Inferior parietal cortex (tissue), 1 donor: ENCODE results near the gene TRAPPC6A.

ENCODE experiments used
- DNase-seq: peaks from one replicate; pipeline ENCODE4 v3.0.0-alpha.2; 2016; ENCODE audit errors: extremely low spot score

The TRAPPC6A gene

DNA sequence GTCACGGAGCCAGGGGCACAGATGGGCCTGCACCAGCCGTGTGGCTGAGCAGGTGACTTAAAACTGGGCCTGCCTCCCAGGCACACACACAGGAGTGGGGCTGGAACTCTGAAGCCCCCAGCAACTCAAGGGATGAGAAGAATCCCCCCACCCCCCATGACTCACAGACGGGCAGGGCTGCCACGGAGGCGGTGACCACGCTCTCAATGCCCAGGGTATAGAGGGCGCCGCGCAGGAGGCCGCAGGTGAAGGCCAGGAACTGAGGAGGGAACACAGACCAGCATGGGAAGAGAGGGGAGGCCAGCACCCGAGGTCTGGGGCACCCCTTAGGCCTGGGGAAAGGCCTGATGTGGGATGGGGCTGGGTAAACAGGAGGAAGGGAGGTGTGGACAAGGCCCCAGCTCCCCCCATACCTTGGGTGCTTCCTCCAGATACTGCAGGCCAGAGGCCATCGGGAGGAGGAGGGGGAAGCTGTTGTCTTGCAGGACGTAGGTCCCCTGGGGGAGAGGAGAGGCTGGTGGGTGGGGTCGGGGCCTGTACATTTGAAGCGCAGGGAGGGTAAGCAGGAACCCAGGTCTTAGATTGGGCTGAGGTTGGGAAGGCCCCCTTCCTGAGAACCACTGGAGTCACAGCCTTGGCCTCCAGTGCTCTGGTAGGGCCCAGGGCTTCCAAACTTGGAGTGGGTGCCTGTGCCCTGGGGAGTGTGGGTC, 14.1 kb downstream of the TRAPPC6A start:
- DNase-seq = no peak

DNA sequence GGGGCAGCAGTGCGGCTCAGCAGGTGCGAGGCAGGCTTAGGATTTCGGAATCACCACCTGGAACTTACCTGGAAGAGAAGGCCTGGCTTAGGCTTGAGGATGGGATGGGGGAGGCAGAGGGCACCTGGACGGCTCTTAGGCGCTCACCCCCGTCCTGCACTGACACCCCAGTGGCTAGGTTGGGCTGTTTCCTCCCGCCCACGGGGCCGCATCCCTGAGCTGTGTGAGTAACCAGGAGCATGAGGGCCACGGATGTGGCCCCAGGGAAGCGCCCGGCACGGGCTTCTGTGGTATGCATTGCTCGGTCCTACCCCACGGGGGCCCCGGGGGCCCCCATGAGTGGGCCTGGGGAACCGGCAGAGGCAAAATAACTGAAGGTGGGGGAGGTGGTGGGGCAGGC, 14.9 kb downstream of the TRAPPC6A start:
- DNase-seq = no peak

DNA sequence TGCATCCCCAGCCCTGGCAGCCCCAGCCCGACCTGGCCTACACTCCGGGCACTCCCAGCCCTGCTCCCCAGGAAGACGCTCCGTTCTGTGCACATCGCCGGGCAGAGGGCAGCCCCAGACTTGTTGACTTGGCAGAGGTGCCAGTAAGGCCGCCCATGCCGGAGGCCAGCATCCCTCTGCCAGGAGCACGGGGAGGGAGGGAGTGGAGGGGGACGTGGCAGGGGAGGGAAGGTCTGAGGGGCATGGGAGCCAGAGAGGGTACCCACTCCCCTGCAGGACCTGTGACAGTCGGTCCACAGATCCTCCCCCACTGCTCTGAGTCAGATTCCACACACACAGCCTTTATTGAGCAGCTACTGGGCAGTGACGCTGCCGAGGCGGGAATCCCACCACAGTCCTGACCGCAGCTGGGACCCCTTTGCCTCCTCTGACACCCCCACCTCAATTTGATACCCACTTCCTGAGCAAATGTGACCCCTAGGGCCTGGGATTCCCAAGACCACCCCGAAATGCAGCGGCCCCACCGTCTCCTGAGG, 15.4 kb downstream of the TRAPPC6A start:
- DNase-seq = no peak

DNA sequence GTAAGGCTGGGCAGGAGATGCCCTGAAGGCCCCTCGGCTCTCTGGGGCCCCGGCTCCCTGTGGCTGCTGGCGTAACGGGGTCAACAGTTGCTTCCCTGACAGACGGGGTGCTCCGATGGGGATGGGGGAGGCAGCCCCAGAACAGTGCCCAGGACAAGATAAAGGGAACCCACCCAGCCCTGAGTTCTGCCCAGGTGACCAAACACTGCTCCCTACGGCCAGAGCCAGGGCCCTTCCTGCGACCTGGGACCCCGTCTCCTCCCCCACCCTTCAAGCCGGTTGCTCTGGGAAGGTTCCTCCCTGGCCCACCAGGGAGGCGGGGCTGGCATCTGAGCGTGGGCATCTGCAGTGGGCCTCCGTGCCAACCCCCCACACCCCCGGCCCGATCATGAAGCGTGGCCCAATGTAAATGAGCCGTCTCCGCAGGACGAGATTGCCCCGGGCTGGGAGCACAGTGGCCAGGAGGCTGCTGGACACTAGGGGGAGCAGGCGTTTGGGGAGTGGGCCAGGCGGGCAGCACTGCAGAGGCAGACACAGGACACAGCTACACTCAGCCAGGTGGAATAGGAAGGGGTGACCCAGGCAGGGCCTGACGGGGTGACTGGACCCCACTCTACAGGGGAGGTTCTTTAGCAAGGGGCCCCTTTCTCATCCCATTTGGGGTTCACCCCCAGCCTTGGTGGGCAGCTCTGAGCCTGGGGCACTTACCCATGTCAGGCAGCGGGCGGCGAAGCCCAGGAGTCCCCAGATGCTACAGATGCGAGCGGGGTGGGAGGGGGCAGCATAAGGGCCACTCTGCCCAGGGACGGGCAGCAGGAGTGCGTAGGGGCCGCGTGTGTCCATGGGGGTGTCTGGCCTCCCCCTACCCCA, 16.1 kb downstream of the TRAPPC6A start:
- no peak for DNase-seq

DNA sequence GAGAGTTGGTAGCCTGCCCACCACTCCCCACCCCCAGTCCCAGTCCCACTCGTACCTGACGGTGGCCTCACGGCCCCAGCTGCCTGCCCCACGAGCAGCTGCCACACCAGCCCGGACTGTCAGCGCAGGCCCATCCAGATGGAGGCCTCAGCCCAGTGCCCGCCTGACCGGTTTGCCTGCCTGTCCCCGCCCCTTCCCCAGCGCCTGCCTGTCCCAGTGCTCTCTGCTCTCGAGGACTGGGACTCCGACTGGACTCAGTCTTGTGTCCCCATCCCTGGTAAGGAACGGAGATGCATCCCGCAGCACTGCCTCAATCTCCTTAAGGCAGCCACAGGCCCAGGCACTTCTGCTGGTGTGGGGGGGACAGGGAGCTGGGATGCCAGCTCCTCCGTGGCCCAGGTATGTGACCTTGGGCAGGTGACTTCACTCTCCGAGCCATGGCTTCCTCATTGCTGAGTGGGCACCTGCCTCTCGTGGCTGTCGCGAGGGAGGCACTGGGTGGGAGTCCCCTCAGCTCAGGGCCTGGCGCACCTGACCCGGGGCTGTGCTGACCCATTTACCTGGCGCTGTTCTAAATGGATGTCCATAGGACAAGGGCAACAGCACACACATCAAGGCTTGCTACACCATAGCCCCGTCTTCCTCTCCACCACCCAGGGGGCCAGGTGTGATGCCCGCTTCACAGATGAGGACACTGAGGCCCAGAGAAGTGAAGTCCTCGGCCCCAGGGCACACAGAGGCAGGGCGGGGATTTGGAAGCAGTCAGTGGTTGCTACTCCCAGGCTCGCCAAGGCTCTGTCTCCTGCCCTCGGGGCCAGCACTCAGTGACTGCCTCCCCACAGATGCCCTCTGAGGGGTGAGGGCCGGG, 16.9 kb downstream of the TRAPPC6A start, which contains the start of gene NKPD1:
NKPD1 (minus strand) TSS at position 113 of the 868 bp plus-strand sequence. CDS start 832 bp downstream, outside the sequence.
- no peak for DNase-seq

DNA sequence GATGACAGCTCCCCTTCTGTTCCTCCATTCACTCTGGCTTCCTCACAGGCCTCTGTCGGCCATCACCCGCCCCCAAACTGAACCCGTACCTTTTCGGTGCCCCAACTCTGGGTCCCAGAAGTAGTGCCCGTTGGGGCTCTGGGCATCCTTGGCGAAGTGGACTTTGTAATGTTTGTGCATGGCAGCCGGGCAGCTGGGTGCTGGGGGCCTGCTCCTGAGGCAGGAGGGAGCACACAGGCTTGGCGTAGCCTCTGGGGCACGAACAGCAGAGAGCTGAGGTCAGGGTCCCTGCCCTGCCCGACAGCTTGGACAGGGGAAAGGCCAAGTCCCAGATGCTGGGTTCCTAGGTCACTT, 18.1 kb downstream of the TRAPPC6A start:
- no peak for DNase-seq

DNA sequence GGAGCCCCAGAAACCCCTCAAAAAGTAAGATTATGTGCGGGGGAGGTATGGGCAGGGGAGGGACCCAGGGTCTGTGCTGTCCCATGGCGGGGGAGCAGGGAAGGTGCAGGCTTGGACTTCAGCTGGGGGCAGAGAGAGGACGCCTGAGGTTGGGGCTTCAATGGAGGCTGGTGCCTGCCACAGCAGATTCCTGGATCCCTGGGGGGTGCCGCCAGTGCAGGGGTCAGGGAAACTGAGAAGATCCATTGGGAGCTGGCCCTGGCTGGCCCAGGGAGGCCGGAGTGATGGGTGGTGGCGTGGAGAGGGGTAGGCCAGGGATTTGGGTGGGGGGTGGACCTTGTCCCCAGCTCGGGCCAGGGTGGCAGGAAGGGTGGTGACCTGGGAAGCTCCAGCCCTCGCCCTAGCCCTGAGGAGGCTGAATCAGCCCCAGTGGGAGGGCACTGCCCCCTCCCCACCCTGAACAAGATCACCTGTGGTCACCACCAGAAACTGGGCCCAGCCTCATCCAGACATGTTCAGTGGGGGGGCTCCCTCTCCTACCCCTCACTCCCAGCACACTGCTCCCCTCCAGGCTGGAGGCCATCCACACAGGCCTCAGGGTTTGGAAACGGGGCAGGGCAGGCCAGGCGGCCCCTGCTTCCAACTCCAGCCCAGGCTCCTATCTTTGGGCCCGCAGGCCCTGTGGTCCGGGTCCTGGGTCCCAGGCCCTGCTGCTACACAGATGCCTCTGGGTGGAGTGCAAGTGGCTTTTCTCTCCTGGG, 18.6 kb downstream of the TRAPPC6A start:
- DNase-seq = no peak

DNA sequence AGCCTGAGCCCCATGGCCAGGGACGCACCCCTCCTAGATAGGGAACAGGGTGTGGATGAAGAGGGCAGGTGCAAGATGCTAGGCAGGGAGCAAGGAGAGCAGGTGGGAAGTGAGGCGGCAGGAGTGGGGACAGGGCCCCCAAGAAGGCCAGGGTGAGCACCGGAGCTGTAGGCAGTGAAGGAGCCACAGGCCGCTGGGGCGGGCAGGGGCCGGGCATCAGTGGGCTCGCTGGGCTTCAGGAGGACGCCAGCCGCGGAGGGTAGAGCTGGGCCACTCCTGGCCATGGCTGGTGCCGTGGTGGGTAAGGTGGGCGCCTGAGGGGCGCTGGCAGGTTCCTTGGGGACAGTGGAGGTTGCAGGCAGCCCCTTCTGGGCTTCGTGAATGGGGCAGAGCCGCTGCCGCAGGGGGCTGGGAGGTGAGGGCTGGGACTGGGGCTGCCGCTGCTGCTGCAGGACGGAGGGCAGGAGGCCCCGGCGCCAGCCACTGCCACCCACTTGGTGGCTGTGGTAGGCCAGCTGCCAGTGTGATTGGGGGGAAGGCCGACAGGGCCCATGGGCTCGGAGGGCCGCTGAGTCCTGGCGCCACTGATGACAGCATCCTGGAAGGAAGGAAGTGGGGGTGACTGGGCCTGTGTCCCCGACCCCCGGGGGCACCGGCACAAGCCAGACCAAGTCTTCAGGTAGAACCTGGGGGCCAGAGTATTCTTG, 19.4 kb downstream of the TRAPPC6A start:
- DNase-seq = no peak

DNA sequence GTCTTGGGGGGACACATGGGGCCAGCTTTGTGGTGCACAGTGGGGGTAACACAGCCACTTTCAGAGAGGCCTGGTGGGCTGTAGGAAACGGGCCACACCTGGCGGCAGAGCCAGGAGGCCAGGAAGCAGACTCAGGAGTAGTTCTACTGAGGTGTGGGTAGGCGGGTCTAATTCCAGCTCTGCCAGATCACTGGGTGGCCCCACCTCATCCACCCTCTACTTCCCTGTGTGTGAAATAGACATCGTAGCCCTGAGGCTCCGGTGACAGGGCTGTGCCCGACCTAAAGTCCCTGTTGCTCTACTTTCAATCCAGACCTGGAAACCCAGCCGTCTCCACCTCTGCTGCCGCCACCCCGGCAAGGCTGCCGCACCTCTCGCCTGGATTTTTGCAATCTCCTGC, 21.3 kb downstream of the TRAPPC6A start:
- DNase-seq = no peak

DNA sequence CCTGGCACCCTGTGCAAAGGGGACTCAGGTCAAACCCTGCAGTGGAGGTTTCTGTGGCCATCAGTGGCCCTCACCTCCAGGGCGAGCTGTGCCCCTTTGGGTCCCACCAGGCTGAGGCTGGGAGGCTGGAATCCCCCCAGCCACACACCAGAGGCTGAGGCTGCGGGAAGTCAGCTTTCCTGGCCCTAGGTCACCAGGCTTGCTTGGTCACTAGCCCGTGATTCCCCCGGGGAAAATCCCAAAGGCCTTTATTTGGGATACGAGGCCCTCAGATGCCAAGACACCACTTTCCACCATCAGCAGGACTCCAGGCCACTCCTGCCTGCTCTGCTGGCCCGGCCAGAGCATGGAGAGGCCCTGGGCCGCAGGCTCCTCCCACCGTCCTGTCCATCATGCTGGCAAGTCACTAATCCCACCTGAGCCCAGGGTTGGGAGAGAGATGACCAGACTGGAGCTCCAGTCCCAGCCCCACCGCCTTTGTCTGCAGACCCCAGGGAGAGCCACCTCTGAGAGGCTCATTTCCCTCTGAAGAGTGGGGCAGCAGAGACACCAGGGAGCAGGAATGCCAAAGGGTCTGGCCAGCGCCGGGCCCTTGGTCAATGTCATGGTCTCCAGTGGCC, 21.9 kb downstream of the TRAPPC6A start:
- DNase-seq = no peak

DNA sequence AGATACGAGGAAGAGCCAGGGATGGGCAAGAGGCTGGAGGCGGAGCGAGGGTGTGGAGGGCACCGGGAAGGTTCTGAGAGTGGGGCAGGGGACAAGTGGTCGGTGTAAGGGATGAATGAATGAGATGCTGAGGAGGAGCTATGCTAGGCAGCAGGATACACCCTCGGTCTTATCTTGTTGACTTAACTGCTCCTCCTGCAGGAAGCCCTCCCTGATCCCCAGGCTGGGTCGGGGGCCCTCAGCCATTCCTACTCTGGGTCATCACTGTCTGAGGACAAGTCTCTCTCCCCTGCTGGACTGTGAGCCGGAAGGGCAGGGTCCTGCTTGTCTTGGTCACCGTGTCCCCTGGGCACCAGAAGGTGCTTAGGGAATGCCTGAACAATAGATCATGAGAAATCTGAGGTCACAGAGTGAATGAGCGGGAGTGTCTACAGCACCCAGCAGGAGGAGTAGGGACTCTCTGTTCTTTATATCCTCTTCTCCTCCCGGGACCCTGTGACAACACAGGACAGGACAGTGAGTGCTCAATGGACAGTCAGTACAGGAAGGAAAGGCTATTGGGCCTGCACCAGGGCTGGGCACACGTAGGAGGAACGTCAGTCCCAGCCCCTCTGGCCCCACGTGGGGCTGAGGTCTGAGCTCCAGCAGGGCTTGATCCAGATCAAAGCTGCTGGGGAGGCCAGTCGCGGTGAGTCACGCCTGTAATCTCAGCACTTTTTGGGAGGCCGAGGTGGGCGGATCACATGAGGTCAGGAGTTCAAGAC, 23.8 kb downstream of the TRAPPC6A start:
- no peak for DNase-seq

DNA sequence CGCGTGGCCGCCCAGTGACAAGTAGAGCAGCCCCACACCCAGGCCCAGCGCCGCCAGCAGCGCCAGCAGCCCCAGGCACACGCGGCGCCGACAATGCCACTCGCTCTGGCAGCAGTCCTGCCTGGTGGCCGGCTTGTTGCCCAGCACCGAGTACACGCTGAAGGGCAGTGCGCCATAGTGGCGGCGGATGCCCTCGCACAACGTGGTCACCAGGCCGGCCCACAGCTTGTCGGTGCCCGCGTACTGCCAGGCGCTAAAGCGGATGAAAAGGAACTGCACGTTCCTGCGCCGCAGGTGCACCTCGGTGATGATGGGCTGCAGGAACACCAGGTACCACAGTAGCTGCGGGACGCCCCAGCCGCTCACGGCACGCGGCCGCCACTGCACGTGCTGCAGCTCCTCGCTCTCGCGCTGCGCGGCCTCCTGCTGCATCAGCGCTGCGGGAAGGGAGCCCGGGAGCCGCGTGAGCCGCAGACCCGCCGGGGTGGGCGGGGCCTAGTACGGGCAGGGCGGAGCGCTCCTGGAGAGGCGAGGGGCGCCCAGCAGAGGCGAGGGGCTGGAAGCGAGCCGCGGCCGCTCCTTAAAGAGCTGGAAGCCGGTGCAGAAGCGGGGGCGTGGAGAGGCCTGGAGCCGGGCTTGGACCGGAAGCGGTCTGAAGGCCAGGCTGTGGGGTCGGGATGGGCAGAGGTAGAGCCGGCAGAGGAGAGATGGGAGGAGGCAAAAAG, 24.5 kb downstream of the TRAPPC6A start:
- peak; percentile 27 for DNase-seq

DNA sequence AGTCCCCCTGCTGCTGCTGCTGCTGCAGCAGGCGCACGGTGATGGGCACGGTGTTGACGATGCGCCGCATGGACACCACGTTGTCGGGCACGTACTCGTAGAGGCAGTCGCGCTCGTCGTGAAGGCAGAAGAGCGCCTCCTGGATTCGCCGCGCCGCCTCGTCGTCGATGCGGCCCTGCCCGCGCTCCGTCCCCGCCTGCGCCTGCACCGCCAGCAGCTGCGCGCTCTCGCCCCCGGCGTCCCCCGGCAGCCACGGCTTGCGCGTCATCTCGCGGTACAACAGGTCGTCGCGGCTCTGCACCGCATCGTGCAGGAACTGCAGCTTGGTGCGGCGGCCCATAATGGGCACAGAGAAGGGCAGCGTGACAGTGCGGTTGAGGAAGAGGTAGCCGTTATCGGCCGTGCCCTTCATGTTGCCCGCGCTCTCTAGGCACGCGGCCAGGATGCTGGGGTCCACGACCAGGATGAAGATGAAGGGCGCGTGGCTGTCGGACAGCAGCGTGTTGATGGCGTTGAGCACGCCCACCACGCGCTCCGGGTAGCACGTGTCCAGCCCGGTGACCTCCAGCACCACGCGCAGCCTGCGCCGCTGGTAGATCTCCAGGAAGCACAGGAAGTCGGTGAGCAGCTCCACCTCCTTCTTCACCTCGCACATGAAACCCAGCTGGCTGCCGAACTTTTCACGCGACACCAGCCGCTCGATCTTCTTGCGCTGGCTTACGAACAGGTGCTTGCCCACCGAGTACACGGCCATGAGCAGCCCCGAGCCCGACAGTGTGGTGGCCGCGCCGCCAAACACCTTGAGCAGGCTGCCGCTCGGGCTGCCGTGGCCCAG, 25.3 kb downstream of the TRAPPC6A start:
- no peak for DNase-seq

DNA sequence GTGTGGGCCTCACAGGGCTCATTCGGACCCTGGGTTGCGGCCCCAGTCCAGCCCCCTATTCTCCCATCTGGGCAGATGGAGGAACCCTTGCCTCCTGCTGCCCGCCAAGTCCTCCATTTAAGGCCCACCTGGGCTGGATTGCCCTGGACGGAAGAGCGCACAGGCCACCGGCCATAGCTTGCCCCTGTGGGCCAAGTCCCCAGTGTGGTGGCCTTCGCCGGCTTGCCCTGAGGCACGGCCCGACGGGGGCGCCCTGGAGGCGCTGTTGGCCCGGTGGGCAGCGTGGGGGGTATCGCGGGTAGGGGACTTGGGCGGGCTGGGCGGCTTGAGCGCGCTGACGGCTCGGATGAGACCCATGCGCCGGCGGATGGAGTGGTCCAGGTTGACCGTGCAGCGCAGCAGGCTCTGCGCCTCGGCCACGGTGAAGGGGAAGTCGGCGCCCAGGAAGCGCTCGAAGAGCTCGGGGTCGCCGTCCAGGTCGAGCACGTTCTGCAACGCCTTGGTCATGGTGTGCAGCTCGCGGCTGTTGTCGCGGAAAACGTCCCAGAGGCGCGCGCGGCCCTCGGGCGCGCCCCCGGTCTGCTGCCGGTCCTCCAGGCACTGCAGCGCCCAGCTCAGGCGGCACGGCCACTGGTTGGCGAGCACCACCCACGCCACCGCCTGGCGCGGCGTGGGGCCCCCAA, 26.1 kb downstream of the TRAPPC6A start:
- DNase-seq = no peak

DNA sequence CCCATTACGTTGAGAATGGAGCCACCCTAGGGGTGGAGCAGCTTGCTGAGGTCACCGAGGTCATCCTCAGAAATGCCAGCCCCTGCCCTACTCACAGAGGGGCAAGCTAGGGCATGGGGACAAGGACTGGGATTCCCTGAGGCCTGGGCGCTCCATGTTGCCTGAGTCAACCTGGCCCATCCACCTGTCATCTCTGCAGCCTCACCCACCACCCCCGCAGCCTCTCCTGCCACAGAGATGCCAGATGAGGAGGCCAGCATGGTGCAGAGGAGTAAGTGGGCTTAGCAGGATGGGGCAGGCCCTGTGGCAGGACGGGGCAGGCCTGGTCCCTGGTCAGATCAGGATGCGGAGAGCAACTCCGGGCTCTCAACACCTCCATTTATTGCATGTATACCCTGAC, 26.7 kb downstream of the TRAPPC6A start:
- no peak for DNase-seq

DNA sequence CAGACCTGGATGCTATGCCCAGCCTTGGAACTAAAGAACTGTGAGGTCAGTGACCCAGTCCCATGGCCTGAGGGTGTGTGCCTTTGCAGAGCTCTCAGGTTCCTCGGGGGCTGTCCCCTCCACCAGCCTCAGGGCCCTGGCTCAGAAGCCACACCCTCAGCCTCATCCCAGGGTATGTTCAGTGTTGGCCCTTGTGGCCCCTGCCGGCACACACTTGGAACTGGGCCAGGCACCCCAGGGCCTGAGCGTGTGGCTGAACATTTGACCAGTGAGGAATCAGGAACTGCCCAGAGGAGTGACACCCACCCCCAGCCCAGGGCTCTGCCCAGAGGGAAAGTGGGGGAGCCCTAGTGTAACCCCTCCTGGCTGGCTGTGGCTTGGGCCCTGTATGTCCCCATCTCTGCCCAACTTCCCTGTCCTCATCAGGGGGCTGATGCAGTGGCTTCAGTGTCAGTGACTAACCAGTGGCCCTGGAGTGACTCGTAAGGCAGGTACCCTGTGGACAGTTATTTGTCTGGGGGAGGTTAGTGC, 27.2 kb downstream of the TRAPPC6A start:
- DNase-seq = no peak

DNA sequence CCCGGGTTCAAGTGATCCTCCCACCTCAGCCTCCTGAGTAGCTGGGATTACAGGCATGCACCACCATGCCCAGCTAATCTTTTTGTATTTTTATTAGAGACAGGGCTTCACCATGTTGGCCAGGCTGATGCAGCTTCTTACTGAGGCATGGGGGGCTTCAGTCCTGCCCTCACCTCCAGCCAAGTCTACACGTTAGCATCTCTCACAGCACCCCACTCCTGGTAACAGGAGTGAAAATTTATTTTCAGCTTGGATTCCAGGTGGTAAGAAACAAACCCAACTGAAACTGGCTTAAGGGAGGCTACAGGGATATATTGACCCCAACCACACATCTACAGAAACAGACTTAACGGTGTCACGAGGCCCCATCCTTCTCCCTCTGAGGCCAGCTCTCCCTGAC, 27.9 kb downstream of the TRAPPC6A start:
- no peak for DNase-seq
